Prostate gland (tissue), 2 donors: ENCODE data around the gene ACVR1C.

Source experiments
- POLR2A ChIP-seq: fragments of 450-650 bp; IDR thresholded peaks from one replicate; pipeline ENCODE4 v1.6.1; 2016; ENCODE audit warnings: antibody characterized with exemption, mild to moderate bottlenecking
- POLR2AphosphoS5 ChIP-seq: sonication (generic); formaldehyde crosslinking; IDR thresholded peaks from one replicate; pipeline ENCODE4 v1.6.1; 2017; ENCODE audit warnings: antibody characterized with exemption
- TF ChIP-seq, protein P1 (sequence below), 4 experiments: fragments of 200-600 bp in 2 of 4; fragments of 450-650 bp in 2 of 4; sonication (generic) in 2 of 4; IDR thresholded peaks; 1 replicate in 3 of 4; 2 replicates in 1 of 4; pipeline ENCODE4 v1.5.1; 2016 to 2019; ENCODE audit warnings: antibody characterized with exemption in 4 of 4, mild to moderate bottlenecking in 2 of 4, moderate library complexity in 2 of 4

DNA sequence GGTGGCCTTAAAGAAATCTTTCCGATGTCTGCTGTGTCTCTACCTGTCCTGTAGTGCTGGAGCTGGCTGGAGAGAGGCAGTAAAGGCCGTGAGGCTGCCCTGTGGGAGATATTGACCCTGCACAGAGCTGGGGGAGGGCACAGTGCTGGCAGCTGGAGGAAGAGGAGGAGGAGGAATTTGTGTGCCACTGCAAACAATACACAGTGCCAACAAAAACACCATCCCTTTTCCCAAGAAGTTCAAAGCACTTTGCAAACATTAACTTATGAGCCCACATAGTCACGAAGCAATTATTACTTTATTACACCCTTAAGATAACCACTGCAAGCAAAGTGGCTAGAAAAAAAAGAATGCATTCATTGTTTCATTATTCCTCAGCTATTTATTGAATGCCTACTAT, 139.8 kb downstream of the ACVR1C start:
- TF ChIP-seq, protein P1, sequence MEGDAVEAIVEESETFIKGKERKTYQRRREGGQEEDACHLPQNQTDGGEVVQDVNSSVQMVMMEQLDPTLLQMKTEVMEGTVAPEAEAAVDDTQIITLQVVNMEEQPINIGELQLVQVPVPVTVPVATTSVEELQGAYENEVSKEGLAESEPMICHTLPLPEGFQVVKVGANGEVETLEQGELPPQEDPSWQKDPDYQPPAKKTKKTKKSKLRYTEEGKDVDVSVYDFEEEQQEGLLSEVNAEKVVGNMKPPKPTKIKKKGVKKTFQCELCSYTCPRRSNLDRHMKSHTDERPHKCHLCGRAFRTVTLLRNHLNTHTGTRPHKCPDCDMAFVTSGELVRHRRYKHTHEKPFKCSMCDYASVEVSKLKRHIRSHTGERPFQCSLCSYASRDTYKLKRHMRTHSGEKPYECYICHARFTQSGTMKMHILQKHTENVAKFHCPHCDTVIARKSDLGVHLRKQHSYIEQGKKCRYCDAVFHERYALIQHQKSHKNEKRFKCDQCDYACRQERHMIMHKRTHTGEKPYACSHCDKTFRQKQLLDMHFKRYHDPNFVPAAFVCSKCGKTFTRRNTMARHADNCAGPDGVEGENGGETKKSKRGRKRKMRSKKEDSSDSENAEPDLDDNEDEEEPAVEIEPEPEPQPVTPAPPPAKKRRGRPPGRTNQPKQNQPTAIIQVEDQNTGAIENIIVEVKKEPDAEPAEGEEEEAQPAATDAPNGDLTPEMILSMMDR (IDR thresholded peaks at IDR 0.05) = no peak
- no peak for TF ChIP-seq POLR2A
- no peak for TF ChIP-seq POLR2AphosphoS5
